NCI-H1105 (cell line): Measurements from ENCODE around the gene TEX19.

Experiments
- DNase-seq: peaks from one replicate; lab custom pipeline; 2025; lab: John Stamatoyannopoulos, UW

TEX19 gene

GRCh38 chr17:82390860-82391435, 31.9 kb downstream of the TEX19 start:
- no peak for DNase-seq

- no peak for DNase-seq
Measured at GRCh38 chr17:82391496-82392066, 32.5 kb downstream of the TEX19 start.

- DNase-seq = no peak
Measured at GRCh38 chr17:82392209-82392920, 33.3 kb downstream of the TEX19 start.

- DNase-seq = no peak
Measured at GRCh38 chr17:82392941-82393340, 33.9 kb downstream of the TEX19 start.

- no peak for DNase-seq
Measured at GRCh38 chr17:82394278-82394677, 35.2 kb downstream of the TEX19 start.

- DNase-seq = no peak
Measured at GRCh38 chr17:82396601-82397435, 37.8 kb downstream of the TEX19 start.

GRCh38 chr17:82397449-82398335, 38.6 kb downstream of the TEX19 start:
- no peak for DNase-seq

- no peak for DNase-seq
Measured at GRCh38 chr17:82399041-82399441, 40.0 kb downstream of the TEX19 start.

- DNase-seq = no peak
Measured at GRCh38 chr17:82399601-82400101, 40.6 kb downstream of the TEX19 start.

GRCh38 chr17:82400206-82400605, 41.2 kb downstream of the TEX19 start:
- DNase-seq = no peak

GRCh38 chr17:82400830-82401229, 41.8 kb downstream of the TEX19 start:
- no peak for DNase-seq

- DNase-seq = no peak
Measured at GRCh38 chr17:82402865-82403264, 43.8 kb downstream of the TEX19 start.

- DNase-seq = no peak
Measured at GRCh38 chr17:82403662-82404660, 44.9 kb downstream of the TEX19 start.

GRCh38 chr17:82405051-82405450, 46.0 kb downstream of the TEX19 start:
- DNase-seq = no peak

- no peak for DNase-seq
Measured at GRCh38 chr17:82406131-82406671, 47.2 kb downstream of the TEX19 start.

- DNase-seq = no peak
Measured at GRCh38 chr17:82407255-82407654, 48.2 kb downstream of the TEX19 start.

GRCh38 chr17:82408288-82408937, 49.4 kb downstream of the TEX19 start:
- DNase-seq = no peak

GRCh38 chr17:82408938-82409318, 49.9 kb downstream of the TEX19 start:
- no peak for DNase-seq

- DNase-seq = no peak
Measured at GRCh38 chr17:82410014-82410716, 51.1 kb downstream of the TEX19 start.
